WERI-Rb-1 (cell line): Measurements from ENCODE around the gene ANKRD23.
"Not testable (repeated sequence)": the region's sequence is repeated elsewhere in the genome, so short reads cannot be mapped to it uniquely, and the experiment has no call there.

ENCODE experiments used
- DNase-seq: peaks from one replicate; pipeline ENCODE4 v3.0.0-alpha.2; 2020
- H3K27ac ChIP-seq: fragments of 250-450 bp; sonication (Bioruptor Pico); 2 replicates; pipeline ENCODE4 v1.5.1; 2020; ENCODE audit warnings: mild to moderate bottlenecking, moderate library complexity
- H3K27me3 ChIP-seq: fragments of 250-450 bp; sonication (Bioruptor Pico); 2 replicates; pipeline ENCODE4 v1.5.1; 2021; ENCODE audit warnings: mild to moderate bottlenecking, low read depth, moderate library complexity; ENCODE audit not compliant: insufficient read depth, severe bottlenecking
- H3K36me3 ChIP-seq: fragments of 250-450 bp; sonication (Bioruptor Pico); 2 replicates; pipeline ENCODE4 v1.5.1; 2020; ENCODE audit warnings: mild to moderate bottlenecking, moderate library complexity
- H3K4me3 ChIP-seq: 2 replicates; pipeline ENCODE4 v1.5.1; 2011; ENCODE audit warnings: low read depth, mild to moderate bottlenecking, control low read depth, low read length
- H3K9me3 ChIP-seq: fragments of 250-450 bp; sonication (Bioruptor Pico); 2 replicates; pipeline ENCODE4 v1.5.1; 2021; ENCODE audit warnings: mild to moderate bottlenecking, moderate library complexity; ENCODE audit not compliant: severe bottlenecking
- TF ChIP-seq, protein P1 (sequence below): IDR thresholded peaks from 2 replicates; pipeline ENCODE4 v1.5.1; 2011; ENCODE audit warnings: low read depth, mild to moderate bottlenecking, control low read depth, inconsistent platforms, low read length

The ANKRD23 gene

DNA sequence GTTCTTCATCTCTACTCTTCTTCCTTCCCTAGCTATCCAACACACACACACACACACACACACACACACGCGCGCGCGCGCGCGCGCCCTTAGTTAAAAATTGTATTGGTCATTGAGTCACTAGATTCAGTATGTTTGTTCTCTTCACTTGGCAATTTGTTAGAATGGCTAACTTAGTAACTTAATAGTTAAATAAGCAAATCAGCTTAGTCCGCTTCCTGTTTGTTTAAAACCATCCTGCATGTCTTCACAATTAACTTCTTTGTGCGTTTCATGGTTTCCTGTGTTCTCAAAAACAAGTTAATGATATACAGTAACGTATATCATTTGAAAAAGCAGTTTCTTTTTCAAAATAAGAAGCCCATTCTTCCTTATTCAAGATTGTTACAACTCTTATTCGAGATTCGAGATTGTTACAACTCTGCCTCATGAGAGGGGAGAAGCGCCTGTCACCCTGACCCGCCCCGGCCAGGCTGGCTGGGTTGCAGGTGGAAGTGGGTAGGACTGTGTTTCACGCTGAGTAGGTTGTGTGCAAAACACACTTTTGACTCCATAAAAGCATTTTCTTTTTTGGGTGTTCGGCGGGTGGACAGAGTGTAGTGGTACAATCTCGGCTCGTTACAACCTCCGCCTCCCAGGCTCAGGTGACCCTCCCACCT is 37.2 kb downstream of the ANKRD23 start:
- no peak for DNase-seq
- TF ChIP-seq, protein P1, sequence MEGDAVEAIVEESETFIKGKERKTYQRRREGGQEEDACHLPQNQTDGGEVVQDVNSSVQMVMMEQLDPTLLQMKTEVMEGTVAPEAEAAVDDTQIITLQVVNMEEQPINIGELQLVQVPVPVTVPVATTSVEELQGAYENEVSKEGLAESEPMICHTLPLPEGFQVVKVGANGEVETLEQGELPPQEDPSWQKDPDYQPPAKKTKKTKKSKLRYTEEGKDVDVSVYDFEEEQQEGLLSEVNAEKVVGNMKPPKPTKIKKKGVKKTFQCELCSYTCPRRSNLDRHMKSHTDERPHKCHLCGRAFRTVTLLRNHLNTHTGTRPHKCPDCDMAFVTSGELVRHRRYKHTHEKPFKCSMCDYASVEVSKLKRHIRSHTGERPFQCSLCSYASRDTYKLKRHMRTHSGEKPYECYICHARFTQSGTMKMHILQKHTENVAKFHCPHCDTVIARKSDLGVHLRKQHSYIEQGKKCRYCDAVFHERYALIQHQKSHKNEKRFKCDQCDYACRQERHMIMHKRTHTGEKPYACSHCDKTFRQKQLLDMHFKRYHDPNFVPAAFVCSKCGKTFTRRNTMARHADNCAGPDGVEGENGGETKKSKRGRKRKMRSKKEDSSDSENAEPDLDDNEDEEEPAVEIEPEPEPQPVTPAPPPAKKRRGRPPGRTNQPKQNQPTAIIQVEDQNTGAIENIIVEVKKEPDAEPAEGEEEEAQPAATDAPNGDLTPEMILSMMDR, result no peak
- no peaks in the 10 kb centered on the region for H3K9me3 ChIP-seq
- H3K27ac ChIP-seq, result no peak overlapping the region
- H3K36me3 ChIP-seq, result peaks cover 28% of the 10 kb centered on the region
- H3K27me3 ChIP-seq, result no peaks in the 10 kb centered on the region
- H3K4me3 ChIP-seq, result no peak overlapping the region

DNA sequence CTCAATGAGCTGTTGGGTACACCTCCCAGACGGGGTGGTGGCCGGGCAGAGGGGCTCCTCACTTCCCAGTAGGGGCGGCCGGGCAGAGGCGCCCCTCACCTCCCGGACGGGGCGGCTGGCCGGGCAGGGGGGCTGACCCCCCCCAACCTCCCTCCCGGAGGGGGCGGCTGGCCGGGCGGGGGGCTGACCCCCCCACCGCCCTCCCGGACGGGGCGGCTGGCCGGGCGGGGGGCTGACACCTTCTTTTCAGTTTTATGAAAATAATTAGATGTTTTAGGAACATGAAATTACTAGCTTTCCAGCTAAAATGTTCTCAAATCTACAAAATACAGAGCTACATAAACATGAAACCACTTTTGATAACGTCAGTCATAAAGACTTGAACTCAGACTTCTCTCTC is 37.9 kb downstream of the ANKRD23 start:
- not testable (repeated sequence) for H3K4me3 ChIP-seq, H3K9me3 ChIP-seq, DNase-seq, H3K27me3 ChIP-seq
- peaks cover 27% of the 10 kb centered on the region for H3K36me3 ChIP-seq
- H3K27ac ChIP-seq, result peak overlapping the region; percentile 39; the same call in 1 of the 2 replicates

DNA sequence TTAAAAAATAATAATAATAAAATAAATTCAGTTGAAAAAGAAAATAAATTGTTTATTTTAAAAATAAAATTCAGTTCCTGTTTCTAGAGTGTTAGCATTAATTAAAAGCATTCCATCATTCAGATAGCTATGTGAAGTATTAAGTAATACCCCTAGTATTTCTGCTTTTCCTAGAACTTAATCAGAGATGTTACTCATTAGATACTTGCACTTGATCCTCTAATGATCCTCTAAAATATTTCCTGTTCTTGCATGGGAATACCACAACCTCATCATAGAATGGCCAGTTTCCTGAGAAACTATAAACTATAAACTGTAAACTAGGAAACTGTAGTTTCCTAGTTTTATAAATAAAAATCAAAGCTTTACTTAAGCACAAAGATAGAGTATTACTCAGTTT is 38.8 kb downstream of the ANKRD23 start:
- H3K27me3 ChIP-seq, result no peaks in the 10 kb centered on the region
- no peak for DNase-seq
- H3K4me3 ChIP-seq, result no peak overlapping the region
- H3K36me3 ChIP-seq, result peaks cover 21% of the 10 kb centered on the region
- TF ChIP-seq, protein P1, result no peak
- peak overlapping the region; percentile 72 for H3K27ac ChIP-seq
- H3K9me3 ChIP-seq, result no peaks in the 10 kb centered on the region

DNA sequence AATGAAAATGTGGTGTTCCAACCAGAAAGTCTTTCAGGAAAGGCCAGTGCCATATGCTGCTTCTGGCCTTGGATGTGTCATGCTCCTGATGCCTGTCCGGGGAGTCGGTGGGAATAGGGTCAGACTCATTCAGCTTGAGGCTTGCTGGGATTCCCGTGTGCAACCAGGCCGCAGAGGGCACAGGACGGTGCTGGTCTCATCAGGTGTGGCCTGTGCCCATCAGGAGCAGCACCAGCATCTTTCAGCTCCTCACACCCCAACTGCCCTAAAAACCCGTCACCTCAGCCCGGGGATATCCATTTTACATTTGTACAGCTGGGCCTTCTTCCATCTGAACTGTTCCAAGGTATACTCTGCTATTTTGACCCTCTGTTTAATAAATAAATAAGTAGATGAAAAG is 41.1 kb downstream of the ANKRD23 start:
- no peak overlapping the region for H3K27ac ChIP-seq

DNA sequence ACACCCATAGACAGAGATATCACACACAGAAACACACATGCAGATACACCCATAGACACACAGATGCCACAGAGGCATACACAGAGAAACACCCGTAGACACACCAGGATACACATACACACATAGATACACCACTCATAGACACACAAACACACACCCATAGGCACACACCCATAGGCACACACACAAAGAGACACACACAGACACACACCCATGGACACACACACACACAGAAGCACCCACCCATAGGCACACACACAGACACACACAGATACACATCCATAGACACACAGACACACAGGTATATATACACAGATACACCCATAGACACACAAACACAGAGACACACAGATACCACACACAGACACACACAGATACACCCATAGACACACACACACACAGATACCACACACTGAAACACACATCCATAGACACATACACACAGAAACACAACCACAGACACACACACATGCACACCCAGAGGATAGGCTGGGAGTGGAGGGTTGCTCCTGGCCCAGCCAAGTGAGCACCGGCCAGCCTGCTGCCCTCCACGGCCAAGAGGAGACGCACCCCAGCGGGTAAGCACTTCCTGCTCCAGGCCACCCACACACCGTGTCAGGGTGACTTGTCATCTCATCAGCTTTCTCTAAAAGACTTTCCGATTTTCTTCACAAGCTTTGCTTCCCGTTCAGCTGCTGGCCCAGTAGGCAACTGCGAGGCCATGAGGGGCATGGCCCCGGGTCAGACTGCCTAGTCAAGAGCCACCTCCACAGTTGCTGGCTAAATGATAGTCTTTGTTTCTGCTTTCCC is 41.8 kb downstream of the ANKRD23 start:
- no peak overlapping the region for H3K27ac ChIP-seq
- peaks cover 30% of the 10 kb centered on the region for H3K36me3 ChIP-seq
- TF ChIP-seq, protein P1, result no peak

More for the DNA sequence above, 41.1 kb downstream of the ANKRD23 start:
- TF ChIP-seq, protein P1, result no peak
- no peak for DNase-seq
- Histone ChIP-seq H3K27me3 (no peaks in the 10 kb centered on the region), H3K9me3 (no peaks in the 10 kb centered on the region), H3K4me3 (no peak overlapping the region), H3K36me3 (peaks cover 26% of the 10 kb centered on the region)

DNA sequence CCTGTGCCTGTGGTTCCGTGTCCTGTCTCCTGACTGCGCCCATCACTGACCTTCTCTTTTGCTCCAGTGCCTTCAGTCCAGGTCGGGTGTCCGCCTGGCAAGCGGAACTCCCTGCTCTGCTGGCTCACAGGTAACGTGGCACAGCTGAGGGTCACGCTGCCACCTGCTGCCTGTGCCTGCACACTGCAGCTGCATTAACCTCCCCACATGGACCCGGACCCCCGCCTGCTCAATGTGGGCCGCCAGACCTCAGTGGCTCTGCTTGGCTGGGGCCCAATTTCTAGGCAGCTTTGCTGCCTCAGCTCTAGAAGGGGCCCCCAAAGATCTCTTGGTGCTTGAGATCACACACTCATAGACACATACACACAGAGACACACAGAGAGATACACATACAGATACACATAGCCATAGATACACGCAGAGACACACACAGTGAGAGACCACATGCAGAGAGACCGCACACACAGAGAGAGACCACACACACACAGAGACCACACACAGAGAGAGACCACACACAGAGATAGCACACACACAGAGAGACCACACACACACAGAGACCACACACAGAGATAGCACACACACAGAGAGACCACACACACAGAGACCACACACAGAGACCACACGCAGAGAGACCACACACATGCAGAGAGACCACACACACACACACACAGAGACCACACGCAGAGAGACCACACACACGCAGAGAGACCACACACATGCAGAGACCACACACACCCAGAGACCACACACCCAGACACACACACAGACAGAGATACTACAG is 42.6 kb downstream of the ANKRD23 start:
- TF ChIP-seq, protein P1, result peak; percentile 97
- Histone ChIP-seq H3K4me3 (no peak overlapping the region), H3K36me3 (peaks cover 30% of the 10 kb centered on the region), H3K27ac (peak overlapping the region; percentile 21), H3K27me3 (no peaks in the 10 kb centered on the region), H3K9me3 (no peaks in the 10 kb centered on the region)
- peak; percentile 80 for DNase-seq

More for the DNA sequence above, 41.8 kb downstream of the ANKRD23 start:
- H3K27me3 ChIP-seq, result no peaks in the 10 kb centered on the region
- H3K4me3 ChIP-seq, result no peak overlapping the region
- DNase-seq, result no peak
- no peaks in the 10 kb centered on the region for H3K9me3 ChIP-seq
